Measurements from ENCODE around the gene NPR1.

The NPR1 gene

DNA sequence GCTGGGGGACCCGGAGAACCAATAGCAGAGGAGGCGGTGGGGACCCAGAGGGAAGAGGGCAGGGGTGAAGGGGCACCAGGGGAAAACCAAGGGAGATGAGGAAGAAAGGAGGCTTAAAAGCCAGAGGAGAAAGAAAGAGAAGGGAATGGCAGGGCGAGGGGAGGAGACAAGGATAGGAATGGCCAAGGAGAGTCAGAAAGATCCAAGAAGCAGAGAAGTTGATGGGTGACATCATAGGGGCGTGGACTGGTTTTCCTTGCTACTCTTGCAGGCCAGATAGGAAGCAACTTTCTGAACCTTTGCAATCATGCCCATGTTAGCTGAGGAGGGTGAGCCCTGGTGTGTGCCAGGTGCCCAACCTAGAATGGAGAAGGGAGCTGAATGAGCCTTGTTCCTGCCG, 5.4 kb downstream of the NPR1 start:
- TF ChIP-seq, protein P1, sequence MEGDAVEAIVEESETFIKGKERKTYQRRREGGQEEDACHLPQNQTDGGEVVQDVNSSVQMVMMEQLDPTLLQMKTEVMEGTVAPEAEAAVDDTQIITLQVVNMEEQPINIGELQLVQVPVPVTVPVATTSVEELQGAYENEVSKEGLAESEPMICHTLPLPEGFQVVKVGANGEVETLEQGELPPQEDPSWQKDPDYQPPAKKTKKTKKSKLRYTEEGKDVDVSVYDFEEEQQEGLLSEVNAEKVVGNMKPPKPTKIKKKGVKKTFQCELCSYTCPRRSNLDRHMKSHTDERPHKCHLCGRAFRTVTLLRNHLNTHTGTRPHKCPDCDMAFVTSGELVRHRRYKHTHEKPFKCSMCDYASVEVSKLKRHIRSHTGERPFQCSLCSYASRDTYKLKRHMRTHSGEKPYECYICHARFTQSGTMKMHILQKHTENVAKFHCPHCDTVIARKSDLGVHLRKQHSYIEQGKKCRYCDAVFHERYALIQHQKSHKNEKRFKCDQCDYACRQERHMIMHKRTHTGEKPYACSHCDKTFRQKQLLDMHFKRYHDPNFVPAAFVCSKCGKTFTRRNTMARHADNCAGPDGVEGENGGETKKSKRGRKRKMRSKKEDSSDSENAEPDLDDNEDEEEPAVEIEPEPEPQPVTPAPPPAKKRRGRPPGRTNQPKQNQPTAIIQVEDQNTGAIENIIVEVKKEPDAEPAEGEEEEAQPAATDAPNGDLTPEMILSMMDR (IDR thresholded peaks at IDR 0.05; ENCODE audit: low read length), result no peak
- TF ChIP-seq EZH2phosphoT487 (IDR thresholded peaks at IDR 0.05; ENCODE audit: low read length), result no peak
- TF ChIP-seq EZH2 (optimal IDR thresholded peaks at IDR 0.05; ENCODE audit: low read depth, low read length), result no peak

DNA sequence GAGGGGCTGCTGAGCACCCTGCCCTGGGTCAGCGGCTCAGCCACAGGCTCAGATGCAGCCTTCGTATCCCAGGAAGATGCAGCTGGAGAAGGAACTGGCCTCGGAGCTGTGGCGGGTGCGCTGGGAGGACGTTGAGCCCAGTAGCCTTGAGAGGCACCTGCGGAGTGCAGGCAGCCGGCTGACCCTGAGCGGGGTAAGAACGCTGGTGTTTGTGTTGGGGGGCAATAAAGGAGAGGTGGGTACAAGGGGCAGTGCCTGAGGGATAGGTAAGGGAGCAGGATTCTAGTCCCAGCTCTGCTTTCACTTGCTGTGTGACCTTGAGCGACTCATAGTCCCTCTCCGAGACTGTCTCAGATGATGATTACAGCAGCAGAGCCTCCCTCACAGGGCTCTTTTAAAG, 6.4 kb downstream of the NPR1 start:
- Histone ChIP-seq H3K9me2 (replicated peaks; ENCODE audit: insufficient read depth, low read length) (no peaks in the 10 kb centered on the region), H3K4me1 (ENCODE audit: low read length) (no peaks in the 10 kb centered on the region), H4K20me1 (ENCODE audit: insufficient read depth, low read length) (no peaks in the 10 kb centered on the region), H3F3A (ENCODE audit: insufficient read depth, low read length) (no peaks in the 10 kb centered on the region), H3K9me3 (replicated peaks; ENCODE audit: insufficient read depth, low read length) (no peaks in the 10 kb centered on the region), H2AFZ (ENCODE audit: low read length) (no peak overlapping the region), H3K9ac (ENCODE audit: low read length) (no peak overlapping the region), H3K4me2 (ENCODE audit: low read depth, low read length) (no peak overlapping the region), H3K27ac (ENCODE audit: low read length) (no peak overlapping the region), H3K79me2 (ENCODE audit: low read length) (no peaks in the 10 kb centered on the region), H3K27me3 (replicated peaks; ENCODE audit: insufficient read depth, low read length) (peaks cover 48% of the 10 kb centered on the region), H3K36me3 (replicated peaks; ENCODE audit: insufficient read depth, low read length) (no peaks in the 10 kb centered on the region), H3K4me3 (ENCODE audit: low read length) (no peak overlapping the region)
- no peak for DNase-seq
- TF ChIP-seq EZH2phosphoT487 (IDR thresholded peaks at IDR 0.05; ENCODE audit: low read length) (no peak), EZH2 (optimal IDR thresholded peaks at IDR 0.05; ENCODE audit: low read depth, low read length) (no peak)
- TF ChIP-seq, protein P1 (IDR thresholded peaks at IDR 0.05; ENCODE audit: low read length), result no peak

More for the DNA sequence above, 5.4 kb downstream of the NPR1 start:
- Histone ChIP-seq H3K27me3 (replicated peaks; ENCODE audit: insufficient read depth, low read length) (peaks cover 58% of the 10 kb centered on the region), H3K9me2 (replicated peaks; ENCODE audit: insufficient read depth, low read length) (no peaks in the 10 kb centered on the region), H3F3A (ENCODE audit: insufficient read depth, low read length) (no peaks in the 10 kb centered on the region), H3K4me2 (ENCODE audit: low read depth, low read length) (no peak overlapping the region), H3K4me1 (ENCODE audit: low read length) (peaks cover 3% of the 10 kb centered on the region; the same call in 1 of the 2 replicates), H3K79me2 (ENCODE audit: low read length) (no peaks in the 10 kb centered on the region), H3K9ac (ENCODE audit: low read length) (no peak overlapping the region), H3K36me3 (replicated peaks; ENCODE audit: insufficient read depth, low read length) (no peaks in the 10 kb centered on the region), H4K20me1 (ENCODE audit: insufficient read depth, low read length) (no peaks in the 10 kb centered on the region), H3K9me3 (replicated peaks; ENCODE audit: insufficient read depth, low read length) (no peaks in the 10 kb centered on the region), H3K4me3 (ENCODE audit: low read length) (no peak overlapping the region), H2AFZ (ENCODE audit: low read length) (no peak overlapping the region), H3K27ac (ENCODE audit: low read length) (no peak overlapping the region)
- no peak for DNase-seq

DNA sequence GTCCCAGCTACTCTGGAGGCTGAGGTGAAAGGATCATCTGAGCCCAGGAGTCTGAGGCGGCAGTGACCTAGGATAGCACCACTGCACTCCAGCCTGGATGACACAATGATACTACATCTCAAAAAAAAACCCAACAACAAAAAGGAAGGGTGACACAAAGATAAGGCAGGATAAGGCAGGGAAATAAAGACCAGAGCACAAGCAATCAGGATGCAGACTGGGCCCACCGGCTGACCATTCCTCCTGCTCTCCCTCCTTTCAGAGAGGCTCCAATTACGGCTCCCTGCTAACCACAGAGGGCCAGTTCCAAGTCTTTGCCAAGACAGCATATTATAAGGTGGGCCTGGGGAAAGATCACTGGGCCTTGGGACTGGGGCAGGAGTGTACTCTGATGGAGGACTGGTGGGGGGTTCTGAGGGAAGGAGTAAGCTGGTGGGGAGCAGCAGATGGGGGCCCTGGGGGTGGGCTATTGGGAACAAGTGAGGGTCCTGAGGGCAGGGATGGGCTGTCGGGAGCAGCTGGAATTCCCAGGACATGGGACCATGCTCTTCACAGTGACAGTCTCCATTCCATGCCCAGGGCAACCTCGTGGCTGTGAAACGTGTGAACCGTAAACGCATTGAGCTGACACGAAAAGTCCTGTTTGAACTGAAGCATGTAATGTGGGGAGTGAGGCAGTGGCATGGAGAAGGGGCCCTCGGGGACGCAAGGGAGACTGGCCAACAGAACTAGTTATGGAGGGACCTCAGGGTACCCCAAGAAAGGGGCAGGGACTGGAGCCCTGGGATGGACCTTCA, 7.3 kb downstream of the NPR1 start:
- peaks cover 39% of the 10 kb centered on the region for H3K27me3 ChIP-seq (replicated peaks; ENCODE audit: insufficient read depth, low read length)
- DNase-seq, result no peak
- H3K27ac ChIP-seq (ENCODE audit: low read length), result no peak overlapping the region
- no peaks in the 10 kb centered on the region for H3K79me2 ChIP-seq (ENCODE audit: low read length)
- no peaks in the 10 kb centered on the region for H3K36me3 ChIP-seq (replicated peaks; ENCODE audit: insufficient read depth, low read length)
- TF ChIP-seq, protein P1 (IDR thresholded peaks at IDR 0.05; ENCODE audit: low read length), result no peak
- TF ChIP-seq EZH2phosphoT487 (IDR thresholded peaks at IDR 0.05; ENCODE audit: low read length), result no peak
- TF ChIP-seq EZH2 (optimal IDR thresholded peaks at IDR 0.05; ENCODE audit: low read depth, low read length), result no peak
- H2AFZ ChIP-seq (ENCODE audit: low read length), result no peak overlapping the region
- no peaks in the 10 kb centered on the region for H3F3A ChIP-seq (ENCODE audit: insufficient read depth, low read length)
- no peaks in the 10 kb centered on the region for H3K4me1 ChIP-seq (ENCODE audit: low read length)
- no peak overlapping the region for H3K4me3 ChIP-seq (ENCODE audit: low read length)
- no peaks in the 10 kb centered on the region for H3K9me3 ChIP-seq (replicated peaks; ENCODE audit: insufficient read depth, low read length)
- H3K9ac ChIP-seq (ENCODE audit: low read length), result no peak overlapping the region
- H3K9me2 ChIP-seq (replicated peaks; ENCODE audit: insufficient read depth, low read length), result no peaks in the 10 kb centered on the region
- no peaks in the 10 kb centered on the region for H4K20me1 ChIP-seq (ENCODE audit: insufficient read depth, low read length)
- no peak overlapping the region for H3K4me2 ChIP-seq (ENCODE audit: low read depth, low read length)

All from MM.1S (cell line).